ENCODE results near the gene NOTCH1.
"Not testable (repeated sequence)": the region's sequence is repeated elsewhere in the genome, so short reads cannot be mapped to it uniquely, and the experiment has no call there.

NOTCH1 gene

GRCh38 chr9:136564379-136564988 lies 18.6 kb upstream of the NOTCH1 start:
- DNase-seq (ENCODE audit: low read depth): no peak

- DNase-seq (ENCODE audit: low read depth): no peak
Observed at GRCh38 chr9:136563646-136564325, 17.9 kb upstream of the NOTCH1 start.

GRCh38 chr9:136562746-136563495 lies 17.1 kb upstream of the NOTCH1 start:
- no peak for DNase-seq (ENCODE audit: low read depth)

DNA sequence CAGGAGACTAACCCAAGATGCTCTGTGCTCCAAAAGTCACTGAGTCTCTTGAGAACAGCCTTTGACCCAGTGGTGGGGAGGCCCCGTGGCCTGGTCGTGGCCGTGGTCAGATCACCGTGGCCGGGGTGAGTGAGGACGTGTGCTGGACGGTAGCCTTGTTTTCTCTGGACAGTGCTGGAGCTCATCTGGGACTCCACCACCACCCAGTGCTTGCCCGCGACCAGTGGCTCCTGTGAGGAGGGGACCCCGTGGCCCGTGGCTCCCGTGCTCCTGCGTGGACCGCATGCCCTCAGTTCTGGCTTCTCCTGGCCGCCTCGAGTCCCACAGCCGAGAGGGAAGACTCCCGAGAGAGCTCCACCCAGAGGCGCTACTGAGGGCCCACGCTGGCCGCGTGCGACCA lies 15.9 kb upstream of the NOTCH1 start:
- DNase-seq (ENCODE audit: low read depth): no peak

GRCh38 chr9:136560586-136560985 lies 14.7 kb upstream of the NOTCH1 start:
- no peak for DNase-seq (ENCODE audit: low read depth)

DNA sequence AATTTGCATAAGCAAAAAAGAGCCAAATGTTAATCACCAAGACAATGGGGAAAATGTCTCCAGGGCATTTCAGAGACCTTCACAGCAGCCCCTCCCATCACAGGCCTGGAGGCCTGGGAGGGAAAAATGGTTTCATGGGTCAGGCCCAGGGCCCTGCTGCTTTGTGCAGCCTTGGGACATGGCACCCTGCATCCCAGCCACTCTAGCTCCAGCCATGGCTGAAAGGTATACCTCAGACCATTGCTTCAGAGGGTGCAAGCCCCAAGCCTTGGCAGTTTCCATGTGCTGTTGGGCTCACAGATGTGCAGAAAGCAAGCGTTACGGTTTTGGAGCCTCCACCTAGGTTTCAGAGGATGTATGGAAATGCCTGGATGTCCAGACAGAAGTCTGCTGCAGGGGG lies 13.5 kb upstream of the NOTCH1 start:
- DNase-seq (ENCODE audit: low read depth): not testable (repeated sequence)

DNA sequence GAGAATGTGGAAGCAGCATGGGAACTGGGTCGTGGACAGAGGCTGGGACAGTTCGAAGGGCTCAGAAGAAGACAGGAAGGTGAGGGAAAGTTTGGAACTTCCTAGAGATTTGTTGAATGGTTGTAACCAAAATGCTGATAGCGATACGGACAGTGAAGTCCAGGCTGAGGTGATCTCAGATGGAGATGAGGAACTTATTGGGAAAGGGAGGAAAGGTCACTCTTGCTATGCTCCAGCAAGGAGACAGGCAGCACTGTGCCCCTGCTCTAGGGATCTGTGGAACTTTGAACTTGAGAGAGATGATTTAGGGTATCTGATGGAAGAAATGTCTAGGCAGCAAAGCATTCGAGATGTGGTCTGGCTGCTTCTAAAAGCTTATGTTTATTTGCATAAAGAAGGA lies 13.0 kb upstream of the NOTCH1 start:
- not testable (repeated sequence) for DNase-seq (ENCODE audit: low read depth)

DNA sequence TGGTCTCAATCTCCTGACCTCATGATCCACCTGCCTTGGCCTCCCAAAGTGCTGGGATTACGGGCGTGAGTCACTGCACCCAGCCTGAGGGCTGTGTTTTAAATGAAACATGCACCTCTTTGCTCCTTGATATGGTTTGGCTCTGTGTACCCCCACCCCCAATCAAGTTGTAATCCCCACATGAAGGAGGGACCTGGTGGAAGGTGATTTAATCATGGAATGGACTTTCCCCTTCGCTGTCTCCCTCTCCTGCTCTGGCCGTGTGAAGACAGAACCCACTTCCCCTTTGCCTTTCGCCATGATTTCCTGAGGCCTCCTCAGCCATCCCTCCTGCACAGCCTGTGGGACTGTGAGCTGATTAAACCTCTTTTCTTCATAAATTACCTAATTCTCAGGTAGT lies 12.5 kb upstream of the NOTCH1 start:
- no peak for DNase-seq (ENCODE audit: low read depth)

DNA sequence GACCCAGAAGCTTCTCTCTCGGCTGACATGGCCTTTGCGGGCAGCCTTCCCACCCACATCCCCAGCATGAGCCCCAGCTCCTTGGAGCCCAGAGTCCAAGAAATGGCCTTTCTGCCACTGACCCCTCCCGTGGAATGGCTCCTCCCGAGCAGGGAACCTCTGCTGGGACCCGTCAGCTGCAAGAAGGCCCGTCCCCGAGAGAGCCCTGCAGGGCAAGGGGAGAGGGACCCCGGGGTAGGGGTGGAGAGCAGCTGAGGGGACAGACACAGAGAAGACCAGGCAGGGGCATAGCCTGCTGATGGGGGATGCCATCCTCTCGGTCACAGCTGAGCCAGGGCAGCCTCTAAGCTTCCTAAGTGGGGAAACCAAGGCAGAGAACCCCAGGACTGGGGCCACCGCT lies 11.2 kb upstream of the NOTCH1 start:
- no peak for DNase-seq (ENCODE audit: low read depth)

DNA sequence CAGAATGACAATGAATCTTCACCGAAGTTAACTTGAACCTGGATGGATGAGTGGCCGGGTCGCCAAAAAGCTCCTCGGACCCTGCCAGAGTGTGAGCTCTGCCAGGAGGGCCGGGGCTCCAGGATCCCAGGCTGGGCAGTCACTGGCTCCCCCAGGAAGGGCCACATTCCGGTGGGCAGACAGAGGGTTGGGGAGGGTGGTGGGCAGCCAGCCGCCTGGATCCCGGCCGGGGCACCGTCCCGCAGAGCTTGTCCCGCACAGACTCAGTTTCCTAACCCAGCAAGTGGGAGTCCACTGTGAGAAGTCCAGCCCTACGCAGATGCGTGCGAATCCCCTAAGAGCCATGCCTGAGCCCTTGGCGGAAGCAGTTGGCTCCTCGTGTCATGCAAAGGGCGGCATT lies 10.3 kb upstream of the NOTCH1 start:
- no peak for DNase-seq (ENCODE audit: low read depth)

DNA sequence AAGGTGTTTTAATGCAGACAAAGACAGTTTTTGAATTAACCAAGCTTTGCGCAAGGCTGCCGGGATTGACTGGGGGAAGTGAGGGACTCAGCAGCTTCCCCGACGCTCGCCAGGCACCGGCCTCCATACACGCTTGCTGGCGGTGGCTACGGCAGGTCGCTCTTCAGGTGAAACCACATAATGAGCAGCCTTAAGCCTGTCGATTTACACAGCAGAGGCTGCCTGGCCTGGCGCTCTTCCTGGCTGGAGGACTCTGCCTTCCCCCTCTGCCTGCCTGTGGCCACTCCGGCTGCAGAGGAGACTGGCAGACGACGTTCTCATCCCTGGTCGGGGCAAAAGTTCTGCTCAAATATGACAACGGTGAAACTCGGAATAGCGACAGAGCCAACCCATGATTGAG lies 9.0 kb upstream of the NOTCH1 start:
- DNase-seq (ENCODE audit: low read depth): no peak

DNA sequence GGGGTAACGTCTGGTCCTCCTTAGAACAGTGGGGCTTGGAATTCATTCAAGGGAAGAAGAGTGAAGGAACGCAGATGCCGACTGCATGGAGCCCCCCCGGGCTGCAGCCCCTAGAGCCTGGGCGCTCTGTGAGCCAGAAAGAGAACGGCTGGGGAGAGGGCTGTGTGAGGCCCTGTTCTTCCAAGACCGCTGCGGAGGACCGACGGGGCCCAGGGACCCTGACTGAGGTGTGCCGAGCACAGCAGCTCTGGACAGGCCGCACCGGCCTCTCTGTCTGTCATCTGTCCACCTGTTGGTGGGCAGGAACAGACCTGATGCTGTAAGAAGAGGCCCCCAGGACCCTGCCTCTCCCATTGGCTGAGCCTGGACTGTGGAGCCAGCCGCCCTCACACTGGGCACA lies 7.7 kb upstream of the NOTCH1 start:
- DNase-seq (ENCODE audit: low read depth): no peak

DNA sequence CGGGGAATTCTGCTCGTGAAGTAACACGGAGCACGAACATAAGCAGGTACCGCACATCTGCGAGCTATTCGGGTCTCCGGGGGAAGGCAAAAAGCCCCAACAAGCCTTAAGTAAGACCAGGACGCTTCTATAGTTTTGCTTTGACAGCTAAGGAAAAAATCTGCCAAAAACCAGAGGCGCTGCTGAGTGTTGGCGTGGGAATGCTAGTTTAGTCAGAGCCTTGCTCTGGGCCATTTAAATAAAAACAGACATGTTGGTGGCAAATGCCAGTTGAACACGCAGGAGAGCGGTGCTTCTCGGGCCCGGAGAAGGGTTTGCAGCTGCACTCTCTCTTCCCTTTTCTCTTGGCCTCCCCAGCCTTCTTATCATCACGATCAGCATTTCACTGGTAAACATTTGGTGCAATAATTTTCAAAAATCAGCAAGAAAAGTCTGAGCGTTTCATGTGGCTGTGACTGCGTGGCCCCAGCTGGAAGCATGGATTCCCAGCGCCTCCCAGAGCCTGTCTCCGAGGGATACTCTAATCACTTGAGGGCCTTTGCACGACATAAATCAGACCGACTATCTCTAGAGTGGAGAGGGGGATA lies 6.4 kb upstream of the NOTCH1 start:
- no peak for DNase-seq (ENCODE audit: low read depth)

DNA sequence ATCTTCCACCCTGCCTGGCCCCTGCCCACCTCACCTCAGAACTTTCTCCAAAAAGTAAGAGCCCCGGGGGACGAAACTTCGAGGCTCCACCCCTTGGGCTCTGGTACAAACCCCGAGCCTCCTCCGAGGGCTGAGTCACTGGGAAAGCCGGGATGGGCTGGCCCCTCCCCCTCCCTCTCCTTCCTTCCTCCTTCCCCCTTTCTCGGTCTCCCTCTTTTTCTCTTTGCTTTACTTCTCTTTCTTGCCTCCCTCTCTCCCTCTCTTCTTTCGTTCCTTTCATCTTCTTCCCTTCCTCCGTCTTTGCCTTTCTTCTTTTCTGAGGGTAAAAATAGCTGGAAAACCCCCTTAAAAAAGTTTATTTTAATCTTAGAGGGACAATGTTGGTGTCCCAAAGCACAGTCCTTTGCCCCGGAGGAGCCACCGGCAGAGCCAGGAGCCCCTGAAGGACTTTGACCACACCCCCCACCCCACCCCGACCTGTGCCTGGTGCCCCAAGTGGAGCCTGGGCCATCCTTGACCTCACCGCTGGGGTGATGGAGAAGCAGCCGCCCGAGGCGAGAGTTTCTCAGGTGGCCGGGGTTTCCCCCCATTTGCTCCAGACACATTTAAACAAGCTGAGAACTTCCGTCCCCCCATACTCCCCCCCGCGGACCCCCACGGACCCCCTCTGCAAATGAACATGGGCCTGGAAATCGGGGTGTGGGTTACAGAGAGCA lies 5.7 kb upstream of the NOTCH1 start:
- DNase-seq (ENCODE audit: low read depth): no peak

DNA sequence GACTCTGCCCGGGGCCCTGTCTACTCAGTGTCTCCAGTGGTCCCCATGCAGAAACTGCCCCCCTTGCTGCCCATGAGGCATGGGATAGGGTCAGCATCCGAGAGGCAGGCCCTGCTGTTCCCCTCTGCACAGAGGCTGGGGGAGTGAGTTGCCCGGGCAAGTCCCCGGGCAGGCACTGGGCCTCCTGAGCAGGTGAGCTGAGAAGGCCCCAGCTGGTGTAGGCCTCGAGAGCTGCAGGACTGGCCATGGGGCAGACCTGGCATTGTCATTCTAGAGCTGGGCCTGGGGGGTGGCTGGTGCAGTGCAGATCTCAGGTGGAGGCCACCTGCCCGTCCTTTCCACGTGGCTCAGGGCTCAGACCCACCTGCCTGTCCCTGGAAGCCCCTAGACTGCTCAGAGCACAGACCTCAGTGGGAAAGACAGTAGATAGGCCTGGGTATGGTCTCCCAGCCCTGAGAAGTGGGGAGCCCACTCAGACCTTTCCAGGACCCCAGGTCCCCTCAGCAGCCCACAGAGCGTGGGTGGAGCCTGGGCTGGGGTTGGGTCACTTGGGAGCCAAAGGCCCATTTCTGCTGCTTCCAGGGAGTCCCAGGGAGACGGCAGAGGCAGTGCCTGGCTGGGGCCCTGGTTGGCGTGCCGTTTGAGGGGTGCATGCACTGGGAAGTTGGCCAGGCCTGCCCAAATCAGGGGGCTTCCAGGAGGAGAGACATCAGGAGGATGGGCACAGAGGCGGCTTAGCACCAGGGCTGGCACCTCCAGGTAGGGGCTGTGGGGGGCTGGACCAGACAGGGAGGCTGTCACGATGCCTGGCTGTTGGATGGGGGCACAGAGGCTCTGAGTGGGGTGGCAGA lies 4.8 kb upstream of the NOTCH1 start:
- DNase-seq (ENCODE audit: low read depth): no peak

- no peak for DNase-seq (ENCODE audit: low read depth)
Observed at GRCh38 chr9:136549010-136549980, 3.4 kb upstream of the NOTCH1 start.

DNA sequence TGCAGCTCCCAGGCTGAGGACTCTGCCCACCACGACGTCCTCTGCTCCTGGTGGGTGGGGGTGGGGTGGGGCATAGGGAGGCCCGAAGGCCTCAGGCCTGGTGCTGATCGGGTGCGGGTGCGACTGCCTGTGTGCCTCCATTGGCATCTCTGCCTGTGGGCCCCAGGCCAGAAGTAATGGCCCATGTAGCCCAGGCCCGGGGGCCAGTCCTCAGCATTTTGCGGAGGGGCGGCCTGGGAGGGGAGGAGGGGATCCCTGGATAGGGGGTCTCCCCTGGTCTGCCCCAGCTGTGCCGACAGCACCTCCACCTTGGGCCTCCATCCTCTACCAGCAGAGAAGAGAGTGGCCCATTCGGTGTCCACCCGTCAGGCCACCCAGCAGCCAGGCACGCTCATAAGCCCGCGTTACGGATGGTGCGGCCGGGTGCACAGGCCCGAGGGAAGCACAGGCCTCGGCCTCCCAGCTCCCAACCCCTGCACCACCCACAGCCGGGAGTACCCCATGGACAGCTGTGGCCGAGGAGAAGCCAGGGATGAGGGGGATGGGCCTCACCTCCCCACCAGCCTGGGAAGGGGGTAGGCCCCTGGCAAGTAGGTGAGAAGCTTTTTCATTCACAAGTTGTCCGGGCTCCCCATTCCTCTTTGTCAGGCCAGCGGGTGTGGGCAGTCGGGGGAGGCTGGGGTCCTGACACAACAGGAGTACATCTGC lies 1.8 kb upstream of the NOTCH1 start:
- DNase-seq (ENCODE audit: low read depth): no peak

- no peak for DNase-seq (ENCODE audit: low read depth)
Observed at GRCh38 chr9:136546697-136547501, 1.1 kb upstream of the NOTCH1 start.

DNA sequence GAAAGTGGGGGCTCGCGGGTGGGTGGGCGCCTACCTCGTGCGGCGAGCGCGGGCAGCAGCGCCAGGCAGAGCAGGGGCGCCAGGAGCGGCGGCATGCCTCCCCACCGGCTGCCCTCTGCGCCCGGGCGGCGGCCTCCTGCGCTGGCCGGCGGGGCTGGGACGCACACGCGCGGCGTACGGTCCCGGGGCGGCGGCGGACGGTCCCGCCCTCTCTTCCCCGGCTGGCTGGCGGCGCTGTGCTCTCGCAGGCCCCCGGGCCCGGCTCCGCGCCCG lies 220 bp downstream of the NOTCH1 start:
- no peak for DNase-seq (ENCODE audit: low read depth)
